K562 (cell line): ENCODE measurements around the gene HOXD9. TPM values are rescaled to one million over a fixed set of nuclear protein-coding genes. Genes with fewer than 3 reads are reported as not detected.

Experiments used
- ATAC-seq: fragments of 200-7000 bp; cut with Tn5 transposase; 3 replicates; pipeline ENCODE4 v1.9.1; 2020; ENCODE audit warnings: moderate library complexity
- BruUV-seq: library from RNA; stranded (reverse); fragments of 400-500 nt; replicated peaks from 2 replicates; lab custom pipeline; 2021; lab: Mats Ljungman, UMichigan
- CTCF ChIA-PET: fragments of 300-600 bp; formaldehyde crosslinking; extraction: SDS; loops from one replicate; lab custom pipeline; 2021; ENCODE audit warnings: low intra/inter-chr PET ratio; lab: Yijun Ruan, JAX
- POLR2A ChIA-PET: fragments of 300-600, 350-650 bp; sonication (Branson Sonifier 250); formaldehyde crosslinking; extraction: SDS; loops from one replicate; lab custom pipeline; 2021; ENCODE audit warnings: antibody characterized with exemption, inconsistent platforms; lab: Yijun Ruan, JAX
- DNase-seq, 4 experiments: peaks; one replicate each; pipeline versions ENCODE4 v3.0.0 to v3.0.0-alpha.2; 2011 to 2018; ENCODE audit warnings: low spot score in 3 of 4, mixed read lengths in 3 of 4; ENCODE audit errors: extremely low read depth in 1 of 4
- FAIRE-seq: peaks from 2 replicates; lab custom pipeline; 2011; peaks lifted over from hg19 to GRCh38; lab: Jason Lieb, UNC
- H2AFZ ChIP-seq: 2 replicates; pipeline ENCODE4 v1.6.0; 2011; ENCODE audit warnings: low read depth, low read length, control low read depth, inconsistent platforms
- H3K27ac ChIP-seq: fragments of 200-600 bp; 3 replicates; pipeline ENCODE4 v1.8.0; 2011; ENCODE audit warnings: low read depth, mild to moderate bottlenecking, control low read depth, inconsistent platforms, low read length, moderate library complexity, mixed read lengths; ENCODE audit errors: extremely low read depth
- H3K27me3 ChIP-seq, 2 experiments: fragments of 300-600 bp in 1 of 2; 2 replicates in 1 of 2; 3 replicates in 1 of 2; pipeline versions ENCODE4 v1.6.0 to v1.8.0; 2011; ENCODE audit warnings: inconsistent platforms in 2 of 2, low read length in 2 of 2, mild to moderate bottlenecking in 1 of 2, mixed read lengths in 1 of 2, moderate library complexity in 1 of 2; ENCODE audit not compliant: control insufficient read depth in 2 of 2, insufficient read depth in 2 of 2
- H3K36me3 ChIP-seq: fragments of 300-600 bp; 3 replicates; pipeline ENCODE4 v1.8.0; 2011; ENCODE audit warnings: mild to moderate bottlenecking, low read length, inconsistent platforms; ENCODE audit not compliant: control insufficient read depth, insufficient read depth
- H3K4me1 ChIP-seq, 2 experiments: fragments of 200-600 bp in 1 of 2; replicated peaks in 1 of 2; 2 replicates in 1 of 2; 3 replicates in 1 of 2; pipeline versions ENCODE4 v1.5.1 to v1.8.0; 2011; ENCODE audit warnings: inconsistent platforms in 2 of 2, low read length in 2 of 2, mild to moderate bottlenecking in 1 of 2, mixed read lengths in 1 of 2, moderate library complexity in 1 of 2; ENCODE audit not compliant: control insufficient read depth in 2 of 2, insufficient read depth in 2 of 2
- H3K4me2 ChIP-seq: 2 replicates; pipeline ENCODE4 v1.6.1; 2011; ENCODE audit warnings: low read length, control low read depth, inconsistent platforms, mixed read lengths; ENCODE audit not compliant: insufficient read depth
- H3K4me3 ChIP-seq: fragments of 200-600 bp; sonication (generic), shearing (Covaris generic); 2 replicates; pipeline ENCODE4 v1.5.1; 2016; ENCODE audit warnings: control low read depth, inconsistent platforms
- H3K79me2 ChIP-seq: fragments of 200-600 bp; 3 replicates; pipeline ENCODE4 v1.8.0; 2011; ENCODE audit warnings: low read length, inconsistent platforms; ENCODE audit not compliant: control insufficient read depth, insufficient read depth
- H3K9ac ChIP-seq, 2 experiments: 2 replicates each; pipeline versions ENCODE4 v1.6.0 to v1.6.1; 2011; ENCODE audit warnings: low read depth in 2 of 2, low read length in 2 of 2, control low read depth in 1 of 2, inconsistent platforms in 1 of 2, mild to moderate bottlenecking in 1 of 2, mixed read lengths in 1 of 2; ENCODE audit not compliant: insufficient read depth in 1 of 2
- H3K9me1 ChIP-seq: one replicate; pipeline ENCODE4 v1.6.0; 2011; ENCODE audit warnings: inconsistent platforms, mild to moderate bottlenecking, low read length, moderate library complexity; ENCODE audit not compliant: control insufficient read depth, insufficient read depth
- H3K9me3 ChIP-seq: replicated peaks from 2 replicates; pipeline ENCODE4 v1.5.1; 2011; ENCODE audit warnings: low read depth, low read length, inconsistent platforms; ENCODE audit not compliant: control insufficient read depth, insufficient read depth
- H4K20me1 ChIP-seq: replicated peaks from 2 replicates; pipeline ENCODE4 v1.6.1; 2011; ENCODE audit warnings: low read length, inconsistent platforms, mixed read lengths; ENCODE audit not compliant: control insufficient read depth, insufficient read depth
- ETV6 ChIP-seq, 3 experiments: fragments of 150-350 bp in 1 of 3; sonication (generic) in 1 of 3; formaldehyde crosslinking in 1 of 3; IDR thresholded peaks; 2 replicates each; pipeline versions ENCODE4 v1.6.1 to v1.8.0; 2014 to 2022; ENCODE audit warnings: borderline replicate concordance in 2 of 3, low read depth in 2 of 3, antibody characterized with exemption in 1 of 3, low read length in 1 of 3, mild to moderate bottlenecking in 1 of 3, missing genetic modification reagents in 1 of 3
- GATAD2B ChIP-seq: fragments of 450-650 bp; IDR thresholded peaks from 2 replicates; pipeline ENCODE4 v1.6.1; 2017; ENCODE audit warnings: mild to moderate bottlenecking, borderline replicate concordance
- HDAC2 ChIP-seq: fragments of 450-650 bp; IDR thresholded peaks from 2 replicates; pipeline ENCODE4 v1.6.1; 2016; ENCODE audit warnings: mild to moderate bottlenecking
- HMG20B ChIP-seq: fragments of 250-450 bp; sonication (Bioruptor Pico); IDR thresholded peaks from 2 replicates; pipeline ENCODE4 v1.5.0; 2021; ENCODE audit warnings: mild to moderate bottlenecking
- SMARCB1 ChIP-seq: IDR thresholded peaks from 2 replicates; pipeline ENCODE4 v1.6.1; 2011; ENCODE audit warnings: improper control_type of control experiment, low read depth; ENCODE audit not compliant: insufficient read length
- SNIP1 ChIP-seq: fragments of 450-650 bp; IDR thresholded peaks from 2 replicates; pipeline ENCODE4 v1.7.1; 2017; ENCODE audit warnings: low read depth, mild to moderate bottlenecking
- SRSF3 ChIP-seq: fragments of 200-400 bp; formaldehyde crosslinking; IDR thresholded peaks from 2 replicates; pipeline ENCODE4 v1.6.1; 2016; ENCODE audit warnings: mild to moderate bottlenecking, low read length, moderate library complexity; ENCODE audit not compliant: insufficient read depth
- U2AF1 ChIP-seq: fragments of 200-400 bp; formaldehyde crosslinking; optimal IDR thresholded peaks from 2 replicates; pipeline ENCODE3; 2017; ENCODE audit warnings: mild to moderate bottlenecking, low read depth, low read length, moderate library complexity
- XRCC5 ChIP-seq: fragments of 200-400 bp; formaldehyde crosslinking; IDR thresholded peaks from 2 replicates; pipeline ENCODE4 v1.6.1; 2017; ENCODE audit warnings: low read depth, mild to moderate bottlenecking, low read length
- ZNF24 ChIP-seq: fragments of 450-650 bp; IDR thresholded peaks from 2 replicates; pipeline ENCODE4 v1.6.1; 2016
- WGBS: fragments of 100-300 bp; shearing (Covaris generic); methylation state at CpG from one replicate; pipeline ENCODE4 v1.1.6; 2016; ENCODE audit warnings: low coverage, mixed read lengths; ENCODE audit not compliant: insufficient coverage; ENCODE audit errors: missing lambda C conversion rate; 5-methylcytosine and 5-hydroxymethylcytosine counted together
- in situ Hi-C: fragments of 300-500 bp; cut with MboI; formaldehyde crosslinking; loops from 4 replicates; pipeline ENCODE4 v1.15.0; 2018; ENCODE audit warnings: inconsistent platforms, mixed read lengths
- intact Hi-C: fragments of 100-400 bp; cut with micrococcal nuclease; formaldehyde crosslinking; loops from 2 replicates; pipeline ENCODE4 v1.14.2; 2022
- polyA plus RNA-seq, 8 experiments: library from polyadenylated mRNA; depleted of rRNA in 4 of 8; stranded (reverse) in 5 of 8; unstranded in 3 of 8; fragments of >200 nt; fragmentation: Nextera tagmentation in 2 of 8; fragmentation: Illumina TruSeq in 1 of 8; extraction: Ambion mirVana in 2 of 8; extraction: Trizol in 1 of 8; gene quantifications; 2 replicates each; pipeline versions ENCODE4 v1.2.1 to v1.2.3, GENCODE V29; 2011 to 2014; ENCODE audit warnings: inconsistent platforms in 1 of 8, missing spikeins in 1 of 8
- total RNA-seq, 7 experiments: library from RNA; depleted of rRNA in 6 of 7; stranded (reverse); fragments of >200 nt in 6 of 7; fragmentation: Illumina TruSeq in 2 of 7; extraction: Trizol in 2 of 7; gene quantifications; 2 replicates each; pipeline versions ENCODE4 v1.2.1 to v1.2.3, GENCODE V29; 2011 to 2021; ENCODE audit warnings: low replicate concordance in 1 of 7
- TF ChIP-seq, protein P1 (sequence below), 2 experiments: fragments of 450-650 bp; IDR thresholded peaks; 2 replicates each; pipeline ENCODE4 v1.6.1; 2018; ENCODE audit warnings: mild to moderate bottlenecking in 2 of 2, low read depth in 1 of 2; ENCODE audit not compliant: partially characterized antibody in 2 of 2
- TF ChIP-seq, protein P2 (sequence below): fragments of 250-450 bp; sonication (Bioruptor Pico); IDR thresholded peaks from 2 replicates; pipeline ENCODE4 v1.8.0; 2021; ENCODE audit warnings: mild to moderate bottlenecking, moderate library complexity
- TF ChIP-seq, protein P3 (sequence below): fragments of 450-650 bp; formaldehyde crosslinking; IDR thresholded peaks from 2 replicates; pipeline ENCODE4 v1.4.0; 2020; ENCODE audit warnings: mild to moderate bottlenecking, mixed read lengths
- TF ChIP-seq, protein P4 (sequence below): fragments of 250-450 bp; sonication (Bioruptor Pico); IDR thresholded peaks from 2 replicates; pipeline ENCODE4 v1.5.0; 2021

The HOXD9 gene
- total and polyA plus RNA-seq, 9 of the 15 experiments (the other 6 are each of a cell fraction or from before 2014, with no cell fraction given), result not detected

DNA sequence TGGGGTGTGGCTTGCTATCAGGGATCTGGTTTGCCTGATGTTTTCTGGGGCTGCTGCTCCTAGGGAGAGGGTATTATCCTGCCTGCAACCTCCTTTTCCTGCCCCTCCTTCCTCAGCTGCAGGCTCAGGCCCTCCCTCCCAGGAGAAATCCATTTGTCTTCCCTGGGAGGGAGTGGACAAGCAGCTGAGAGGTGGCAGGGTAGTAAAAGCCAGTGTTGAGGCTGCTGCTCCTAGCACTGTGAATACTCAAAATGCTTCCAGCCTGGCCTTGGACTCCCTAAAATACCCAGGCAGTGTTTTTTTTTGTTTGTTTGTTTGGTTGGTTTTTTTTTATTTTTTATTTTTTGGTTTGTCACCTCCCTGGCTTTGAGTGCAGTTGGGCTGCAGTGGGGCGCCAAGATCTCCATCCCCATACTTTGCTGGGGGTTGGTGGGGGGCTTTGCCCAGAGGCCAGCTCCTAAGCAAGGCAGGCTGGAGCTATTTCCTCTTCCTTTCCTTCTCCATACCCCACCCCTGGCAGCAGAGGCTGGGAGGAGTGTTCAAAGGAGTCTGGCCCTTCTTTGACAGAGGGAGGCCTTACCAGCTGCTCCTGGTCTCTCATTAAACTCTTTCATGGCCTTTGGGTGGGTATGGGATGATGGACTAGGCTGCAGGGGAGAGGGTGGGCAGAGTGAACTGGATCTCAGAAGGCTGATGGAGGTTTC lies 48.2 kb downstream of the HOXD9 start:
- CTCF ChIA-PET, result no interaction called here
- no peak for FAIRE-seq
- TF ChIP-seq, protein P1, sequence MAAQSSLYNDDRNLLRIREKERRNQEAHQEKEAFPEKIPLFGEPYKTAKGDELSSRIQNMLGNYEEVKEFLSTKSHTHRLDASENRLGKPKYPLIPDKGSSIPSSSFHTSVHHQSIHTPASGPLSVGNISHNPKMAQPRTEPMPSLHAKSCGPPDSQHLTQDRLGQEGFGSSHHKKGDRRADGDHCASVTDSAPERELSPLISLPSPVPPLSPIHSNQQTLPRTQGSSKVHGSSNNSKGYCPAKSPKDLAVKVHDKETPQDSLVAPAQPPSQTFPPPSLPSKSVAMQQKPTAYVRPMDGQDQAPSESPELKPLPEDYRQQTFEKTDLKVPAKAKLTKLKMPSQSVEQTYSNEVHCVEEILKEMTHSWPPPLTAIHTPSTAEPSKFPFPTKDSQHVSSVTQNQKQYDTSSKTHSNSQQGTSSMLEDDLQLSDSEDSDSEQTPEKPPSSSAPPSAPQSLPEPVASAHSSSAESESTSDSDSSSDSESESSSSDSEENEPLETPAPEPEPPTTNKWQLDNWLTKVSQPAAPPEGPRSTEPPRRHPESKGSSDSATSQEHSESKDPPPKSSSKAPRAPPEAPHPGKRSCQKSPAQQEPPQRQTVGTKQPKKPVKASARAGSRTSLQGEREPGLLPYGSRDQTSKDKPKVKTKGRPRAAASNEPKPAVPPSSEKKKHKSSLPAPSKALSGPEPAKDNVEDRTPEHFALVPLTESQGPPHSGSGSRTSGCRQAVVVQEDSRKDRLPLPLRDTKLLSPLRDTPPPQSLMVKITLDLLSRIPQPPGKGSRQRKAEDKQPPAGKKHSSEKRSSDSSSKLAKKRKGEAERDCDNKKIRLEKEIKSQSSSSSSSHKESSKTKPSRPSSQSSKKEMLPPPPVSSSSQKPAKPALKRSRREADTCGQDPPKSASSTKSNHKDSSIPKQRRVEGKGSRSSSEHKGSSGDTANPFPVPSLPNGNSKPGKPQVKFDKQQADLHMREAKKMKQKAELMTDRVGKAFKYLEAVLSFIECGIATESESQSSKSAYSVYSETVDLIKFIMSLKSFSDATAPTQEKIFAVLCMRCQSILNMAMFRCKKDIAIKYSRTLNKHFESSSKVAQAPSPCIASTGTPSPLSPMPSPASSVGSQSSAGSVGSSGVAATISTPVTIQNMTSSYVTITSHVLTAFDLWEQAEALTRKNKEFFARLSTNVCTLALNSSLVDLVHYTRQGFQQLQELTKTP (IDR thresholded peaks at IDR 0.05; ENCODE audit: low read depth in 1 of 2, partially characterized antibody in 2 of 2), result no peak
- TF ChIP-seq GATAD2B, result no peak
- no peak for TF ChIP-seq SMARCB1
- TF ChIP-seq, protein P2, sequence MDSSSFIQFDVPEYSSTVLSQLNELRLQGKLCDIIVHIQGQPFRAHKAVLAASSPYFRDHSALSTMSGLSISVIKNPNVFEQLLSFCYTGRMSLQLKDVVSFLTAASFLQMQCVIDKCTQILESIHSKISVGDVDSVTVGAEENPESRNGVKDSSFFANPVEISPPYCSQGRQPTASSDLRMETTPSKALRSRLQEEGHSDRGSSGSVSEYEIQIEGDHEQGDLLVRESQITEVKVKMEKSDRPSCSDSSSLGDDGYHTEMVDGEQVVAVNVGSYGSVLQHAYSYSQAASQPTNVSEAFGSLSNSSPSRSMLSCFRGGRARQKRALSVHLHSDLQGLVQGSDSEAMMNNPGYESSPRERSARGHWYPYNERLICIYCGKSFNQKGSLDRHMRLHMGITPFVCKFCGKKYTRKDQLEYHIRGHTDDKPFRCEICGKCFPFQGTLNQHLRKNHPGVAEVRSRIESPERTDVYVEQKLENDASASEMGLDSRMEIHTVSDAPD (CRISPR knock-in tag), result no peak
- TF ChIP-seq, protein P3, sequence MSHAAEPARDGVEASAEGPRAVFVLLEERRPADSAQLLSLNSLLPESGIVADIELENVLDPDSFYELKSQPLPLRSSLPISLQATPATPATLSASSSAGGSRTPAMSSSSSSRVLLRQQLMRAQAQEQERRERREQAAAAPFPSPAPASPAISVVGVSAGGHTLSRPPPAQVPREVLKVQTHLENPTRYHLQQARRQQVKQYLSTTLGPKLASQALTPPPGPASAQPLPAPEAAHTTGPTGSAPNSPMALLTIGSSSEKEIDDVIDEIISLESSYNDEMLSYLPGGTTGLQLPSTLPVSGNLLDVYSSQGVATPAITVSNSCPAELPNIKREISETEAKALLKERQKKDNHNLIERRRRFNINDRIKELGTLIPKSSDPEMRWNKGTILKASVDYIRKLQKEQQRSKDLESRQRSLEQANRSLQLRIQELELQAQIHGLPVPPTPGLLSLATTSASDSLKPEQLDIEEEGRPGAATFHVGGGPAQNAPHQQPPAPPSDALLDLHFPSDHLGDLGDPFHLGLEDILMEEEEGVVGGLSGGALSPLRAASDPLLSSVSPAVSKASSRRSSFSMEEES (CRISPR knock-in tag), result no peak
- TF ChIP-seq ETV6 (IDR thresholded peaks at IDR 0.05; ENCODE audit: borderline replicate concordance in 1 of 2, low read depth in 2 of 2, low read length in 1 of 2), result no peak
- TF ChIP-seq ETV6 (CRISPR knock-in tag; IDR thresholded peaks at IDR 0.05; ENCODE audit: borderline replicate concordance), result no peak
- TF ChIP-seq, protein P4, sequence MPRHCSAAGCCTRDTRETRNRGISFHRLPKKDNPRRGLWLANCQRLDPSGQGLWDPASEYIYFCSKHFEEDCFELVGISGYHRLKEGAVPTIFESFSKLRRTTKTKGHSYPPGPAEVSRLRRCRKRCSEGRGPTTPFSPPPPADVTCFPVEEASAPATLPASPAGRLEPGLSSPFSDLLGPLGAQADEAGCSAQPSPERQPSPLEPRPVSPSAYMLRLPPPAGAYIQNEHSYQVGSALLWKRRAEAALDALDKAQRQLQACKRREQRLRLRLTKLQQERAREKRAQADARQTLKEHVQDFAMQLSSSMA (CRISPR knock-in tag), result no peak
- no peak for TF ChIP-seq XRCC5
- TF ChIP-seq HMG20B, result no peak
- no peak for TF ChIP-seq U2AF1
- TF ChIP-seq HDAC2, result no peak
- TF ChIP-seq SRSF3, result no peak
- no peak for TF ChIP-seq SNIP1
- no peak for TF ChIP-seq ZNF24

More for the DNA sequence above, 48.2 kb downstream of the HOXD9 start:
- H2AFZ ChIP-seq, result no peak overlapping the region
- no peak overlapping the region for H3K27ac ChIP-seq
- H3K4me1 ChIP-seq, result peaks cover 0 to 25% of the 10 kb centered on the region in 2 experiments; a peak in 3 of 5 replicates
- H3K9ac ChIP-seq, result no peak overlapping the region
- BruUV-seq, result no TSS peak
- DNase-seq (no peak), ATAC-seq (no peak)
- H3K4me3 ChIP-seq, result no peak overlapping the region
- 0% methylated on average over 1 of the region's 1 CpG for WGBS
- H3K27me3 ChIP-seq, result peaks cover 40 to 45% of the 10 kb centered on the region in 2 experiments; a peak in 4 of 5 replicates
- H3K9me3 ChIP-seq, result no peaks in the 10 kb centered on the region
- H3K4me2 ChIP-seq, result no peak overlapping the region
- intact Hi-C loops, result no loop called here
- no peaks in the 10 kb centered on the region for H3K36me3 ChIP-seq
- H4K20me1 ChIP-seq, result no peaks in the 10 kb centered on the region; the same call in 1 of the 2 replicates
- POLR2A ChIA-PET, result interaction anchor here (0.8 kb wide), 1 partner anchor 9 kb away, joined by 4 read pairs; no protein-coding TSS in a partner anchor
- H3K9me1 ChIP-seq, result no peaks in the 10 kb centered on the region
- H3K79me2 ChIP-seq, result no peaks in the 10 kb centered on the region
- in situ Hi-C loops, result no loop called here
